DMS114 treated with DMSO at 0.1 percent for 48 hours (cell line): ENCODE data around the gene KCNV2.
"Not testable (repeated sequence)": the region's sequence is repeated elsewhere in the genome, so short reads cannot be mapped to it uniquely, and the experiment has no call there.

ENCODE experiments used
- DNase-seq: peaks from one replicate; lab custom pipeline; 2025; ENCODE audit not compliant: unreplicated experiment; lab: John Stamatoyannopoulos, UW

KCNV2 gene

GRCh38 chr9:2717385-2717784 is at the start of gene KCNV2:
TSS of gene KCNV2 (plus strand) at chr9:2717510. CDS start at chr9:2717740, 230 bp downstream.
- no peak for DNase-seq

GRCh38 chr9:2673161-2673560 is 44.1 kb upstream of the KCNV2 start:
- DNase-seq: no peak

- no peak for DNase-seq
These were observed 43.0 kb upstream of the KCNV2 start for GRCh38 chr9:2674141-2674824.

- DNase-seq: no peak
These were observed 41.5 kb upstream of the KCNV2 start for GRCh38 chr9:2675834-2676233.

- no peak for DNase-seq
These were observed 40.8 kb upstream of the KCNV2 start for GRCh38 chr9:2676466-2676865.

- no peak for DNase-seq
These were observed 39.1 kb upstream of the KCNV2 start for GRCh38 chr9:2677915-2678889.

- no peak for DNase-seq
These were observed 38.3 kb upstream of the KCNV2 start for GRCh38 chr9:2679011-2679410.

- DNase-seq: no peak
These were observed 35.3 kb upstream of the KCNV2 start for GRCh38 chr9:2681981-2682380.

GRCh38 chr9:2686911-2687310 is 30.4 kb upstream of the KCNV2 start:
- no peak for DNase-seq

- DNase-seq: no peak
These were observed 28.7 kb upstream of the KCNV2 start for GRCh38 chr9:2688636-2689035.

- DNase-seq: no peak
These were observed 26.1 kb upstream of the KCNV2 start for GRCh38 chr9:2691212-2691611.

- DNase-seq: no peak
These were observed 25.7 kb upstream of the KCNV2 start for GRCh38 chr9:2691626-2692025.

GRCh38 chr9:2693056-2693455 is 24.3 kb upstream of the KCNV2 start:
- no peak for DNase-seq

- no peak for DNase-seq
These were observed 19.8 kb upstream of the KCNV2 start for GRCh38 chr9:2697492-2697891.

GRCh38 chr9:2700398-2700797 is 16.9 kb upstream of the KCNV2 start:
- DNase-seq: no peak

GRCh38 chr9:2700909-2701550 is 16.3 kb upstream of the KCNV2 start:
- DNase-seq: no peak

GRCh38 chr9:2704504-2704903 is 12.8 kb upstream of the KCNV2 start:
- DNase-seq: no peak

- DNase-seq: not testable (repeated sequence)
These were observed 10.1 kb upstream of the KCNV2 start for GRCh38 chr9:2707256-2707655.

GRCh38 chr9:2709645-2710101 is 7.6 kb upstream of the KCNV2 start:
- no peak for DNase-seq

GRCh38 chr9:2711716-2712115 is 5.6 kb upstream of the KCNV2 start:
- DNase-seq: no peak

- DNase-seq: no peak
These were observed 839 bp downstream of the KCNV2 start for GRCh38 chr9:2718001-2718697.
